K562 (cell line): Measurements from ENCODE around the gene ZNF92. TPM values are rescaled to one million over a fixed set of nuclear protein-coding genes. Genes with fewer than 3 reads are reported as not detected.

ENCODE experiments used
- ATAC-seq: fragments of 200-7000 bp; cut with Tn5 transposase; 3 replicates; pipeline ENCODE4 v1.9.1; 2020; ENCODE audit warnings: moderate library complexity
- BruUV-seq: library from RNA; stranded (reverse); fragments of 400-500 nt; replicated peaks from 2 replicates; lab custom pipeline; 2021; lab: Mats Ljungman, UMichigan
- CTCF ChIA-PET: fragments of 300-600 bp; formaldehyde crosslinking; extraction: SDS; loops from one replicate; lab custom pipeline; 2021; ENCODE audit warnings: low intra/inter-chr PET ratio; lab: Yijun Ruan, JAX
- POLR2A ChIA-PET: fragments of 300-600, 350-650 bp; sonication (Branson Sonifier 250); formaldehyde crosslinking; extraction: SDS; loops from one replicate; lab custom pipeline; 2021; ENCODE audit warnings: antibody characterized with exemption, inconsistent platforms; lab: Yijun Ruan, JAX
- DNase-seq, 4 experiments: peaks; one replicate each; pipeline versions ENCODE4 v3.0.0 to v3.0.0-alpha.2; 2011 to 2018; ENCODE audit warnings: low spot score in 3 of 4, mixed read lengths in 3 of 4; ENCODE audit errors: extremely low read depth in 1 of 4
- FAIRE-seq: peaks from 2 replicates; lab custom pipeline; 2011; peaks lifted over from hg19 to GRCh38; lab: Jason Lieb, UNC
- H2AFZ ChIP-seq: 2 replicates; pipeline ENCODE4 v1.6.0; 2011; ENCODE audit warnings: low read depth, low read length, control low read depth, inconsistent platforms
- H3K27ac ChIP-seq: fragments of 200-600 bp; 3 replicates; pipeline ENCODE4 v1.8.0; 2011; ENCODE audit warnings: low read depth, mild to moderate bottlenecking, control low read depth, inconsistent platforms, low read length, moderate library complexity, mixed read lengths; ENCODE audit errors: extremely low read depth
- H3K27me3 ChIP-seq, 2 experiments: fragments of 300-600 bp in 1 of 2; 2 replicates in 1 of 2; 3 replicates in 1 of 2; pipeline versions ENCODE4 v1.6.0 to v1.8.0; 2011; ENCODE audit warnings: inconsistent platforms in 2 of 2, low read length in 2 of 2, mild to moderate bottlenecking in 1 of 2, mixed read lengths in 1 of 2, moderate library complexity in 1 of 2; ENCODE audit not compliant: control insufficient read depth in 2 of 2, insufficient read depth in 2 of 2
- H3K36me3 ChIP-seq: fragments of 300-600 bp; 3 replicates; pipeline ENCODE4 v1.8.0; 2011; ENCODE audit warnings: mild to moderate bottlenecking, low read length, inconsistent platforms; ENCODE audit not compliant: control insufficient read depth, insufficient read depth
- H3K4me1 ChIP-seq, 2 experiments: fragments of 200-600 bp in 1 of 2; replicated peaks in 1 of 2; 2 replicates in 1 of 2; 3 replicates in 1 of 2; pipeline versions ENCODE4 v1.5.1 to v1.8.0; 2011; ENCODE audit warnings: inconsistent platforms in 2 of 2, low read length in 2 of 2, mild to moderate bottlenecking in 1 of 2, mixed read lengths in 1 of 2, moderate library complexity in 1 of 2; ENCODE audit not compliant: control insufficient read depth in 2 of 2, insufficient read depth in 2 of 2
- H3K4me2 ChIP-seq: 2 replicates; pipeline ENCODE4 v1.6.1; 2011; ENCODE audit warnings: low read length, control low read depth, inconsistent platforms, mixed read lengths; ENCODE audit not compliant: insufficient read depth
- H3K4me3 ChIP-seq: fragments of 200-600 bp; sonication (generic), shearing (Covaris generic); 2 replicates; pipeline ENCODE4 v1.5.1; 2016; ENCODE audit warnings: control low read depth, inconsistent platforms
- H3K79me2 ChIP-seq: fragments of 200-600 bp; 3 replicates; pipeline ENCODE4 v1.8.0; 2011; ENCODE audit warnings: low read length, inconsistent platforms; ENCODE audit not compliant: control insufficient read depth, insufficient read depth
- H3K9ac ChIP-seq, 2 experiments: 2 replicates each; pipeline versions ENCODE4 v1.6.0 to v1.6.1; 2011; ENCODE audit warnings: low read depth in 2 of 2, low read length in 2 of 2, control low read depth in 1 of 2, inconsistent platforms in 1 of 2, mild to moderate bottlenecking in 1 of 2, mixed read lengths in 1 of 2; ENCODE audit not compliant: insufficient read depth in 1 of 2
- H3K9me1 ChIP-seq: one replicate; pipeline ENCODE4 v1.6.0; 2011; ENCODE audit warnings: inconsistent platforms, mild to moderate bottlenecking, low read length, moderate library complexity; ENCODE audit not compliant: control insufficient read depth, insufficient read depth
- H3K9me3 ChIP-seq: replicated peaks from 2 replicates; pipeline ENCODE4 v1.5.1; 2011; ENCODE audit warnings: low read depth, low read length, inconsistent platforms; ENCODE audit not compliant: control insufficient read depth, insufficient read depth
- H4K20me1 ChIP-seq: replicated peaks from 2 replicates; pipeline ENCODE4 v1.6.1; 2011; ENCODE audit warnings: low read length, inconsistent platforms, mixed read lengths; ENCODE audit not compliant: control insufficient read depth, insufficient read depth
- ADNP ChIP-seq: fragments of 200-800 bp; sonication (Bioruptor generic); IDR thresholded peaks from 2 replicates; pipeline ENCODE4 v1.6.1; 2016; ENCODE audit warnings: missing genetic modification characterization, missing compliant biosample characterization
- CHD2 ChIP-seq: IDR thresholded peaks from 2 replicates; pipeline ENCODE4 v1.6.1; 2011; ENCODE audit warnings: low read depth, low read length
- DIDO1 ChIP-seq: fragments of 450-650 bp; IDR thresholded peaks from 2 replicates; pipeline ENCODE4 v1.6.1; 2016; ENCODE audit warnings: low read depth, missing biosample characterization, missing genetic modification characterization
- KLF10 ChIP-seq: fragments of 250-450 bp; sonication (Bioruptor Pico); IDR thresholded peaks from 2 replicates; pipeline ENCODE4 v1.6.1; 2021; ENCODE audit warnings: matching md5 sums
- OTX1 ChIP-seq: fragments of 450-650 bp; formaldehyde crosslinking; IDR thresholded peaks from 2 replicates; pipeline ENCODE4 v1.4.0; 2022; ENCODE audit warnings: mild to moderate bottlenecking
- PHF21A ChIP-seq: fragments of 450-650 bp; IDR thresholded peaks from 2 replicates; pipeline ENCODE4 v1.6.1; 2017; ENCODE audit warnings: low read depth, borderline replicate concordance
- POU5F1 ChIP-seq: fragments of 150-350 bp; IDR thresholded peaks from 2 replicates; pipeline ENCODE4 v1.6.1; 2014; ENCODE audit warnings: borderline replicate concordance, low read length, low read depth, mild to moderate bottlenecking; ENCODE audit not compliant: partially characterized antibody
- SRSF1 ChIP-seq: fragments of 200-400 bp; formaldehyde crosslinking; IDR thresholded peaks from 2 replicates; pipeline ENCODE4 v1.6.1; 2017; ENCODE audit warnings: mild to moderate bottlenecking, low read depth, low read length, moderate library complexity
- TSHZ1 ChIP-seq: fragments of 250-450 bp; sonication (Bioruptor Pico); IDR thresholded peaks from 2 replicates; pipeline ENCODE4 v1.4.0; 2020; ENCODE audit warnings: mild to moderate bottlenecking, moderate library complexity
- U2AF1 ChIP-seq: fragments of 200-400 bp; formaldehyde crosslinking; optimal IDR thresholded peaks from 2 replicates; pipeline ENCODE3; 2017; ENCODE audit warnings: mild to moderate bottlenecking, low read depth, low read length, moderate library complexity
- ZNF318 ChIP-seq, 2 experiments: fragments of 450-650 bp; IDR thresholded peaks; 2 replicates each; pipeline ENCODE4 v1.6.1; 2016; ENCODE audit warnings: mild to moderate bottlenecking in 2 of 2, borderline replicate concordance in 1 of 2, low read depth in 1 of 2, moderate library complexity in 1 of 2
- whole genome bisulfite sequencing: fragments of 100-300 bp; shearing (Covaris generic); methylation state at CpG from one replicate; pipeline ENCODE4 v1.1.6; 2016; ENCODE audit warnings: low coverage, mixed read lengths; ENCODE audit not compliant: insufficient coverage; ENCODE audit errors: missing lambda C conversion rate; 5-methylcytosine and 5-hydroxymethylcytosine counted together
- in situ Hi-C: fragments of 300-500 bp; cut with MboI; formaldehyde crosslinking; loops from 4 replicates; pipeline ENCODE4 v1.15.0; 2018; ENCODE audit warnings: inconsistent platforms, mixed read lengths
- intact Hi-C: fragments of 100-400 bp; cut with micrococcal nuclease; formaldehyde crosslinking; loops from 2 replicates; pipeline ENCODE4 v1.14.2; 2022
- polyA plus RNA-seq, 8 experiments: library from polyadenylated mRNA; depleted of rRNA in 4 of 8; stranded (reverse) in 5 of 8; unstranded in 3 of 8; fragments of >200 nt; fragmentation: Nextera tagmentation in 2 of 8; fragmentation: Illumina TruSeq in 1 of 8; extraction: Ambion mirVana in 2 of 8; extraction: Trizol in 1 of 8; gene quantifications; 2 replicates each; pipeline versions ENCODE4 v1.2.1 to v1.2.3, GENCODE V29; 2011 to 2014; ENCODE audit warnings: inconsistent platforms in 1 of 8, missing spikeins in 1 of 8
- total RNA-seq, 7 experiments: library from RNA; depleted of rRNA in 6 of 7; stranded (reverse); fragments of >200 nt in 6 of 7; fragmentation: Illumina TruSeq in 2 of 7; extraction: Trizol in 2 of 7; gene quantifications; 2 replicates each; pipeline versions ENCODE4 v1.2.1 to v1.2.3, GENCODE V29; 2011 to 2021; ENCODE audit warnings: low replicate concordance in 1 of 7

The ZNF92 gene
- total and polyA plus RNA-seq, 9 of the 15 experiments (the other 6 are each of a cell fraction or from before 2014, with no cell fraction given) = 8.9 to 29.4 (median 12.5) TPM

GRCh38 chr7:65339257-65339656, 34.4 kb upstream of the ZNF92 start:
- CTCF ChIA-PET = no interaction called here
- H2AFZ ChIP-seq = no peak overlapping the region
- H3K4me2 ChIP-seq = no peak overlapping the region
- DNase-seq (no peak), FAIRE-seq (no peak), ATAC-seq (no peak)
- intact Hi-C loops = no loop called here
- no peak overlapping the region for H3K27ac ChIP-seq
- BruUV-seq = no TSS peak
- POLR2A ChIA-PET = no interaction called here
- H3K79me2 ChIP-seq = no peaks in the 10 kb centered on the region
- H3K4me1 ChIP-seq = no peaks in the 10 kb centered on the region
- no peaks in the 10 kb centered on the region for H4K20me1 ChIP-seq
- no peak overlapping the region for H3K4me3 ChIP-seq
- WGBS = 32% methylated on average over 3 of the region's 3 CpGs
- in situ Hi-C loops = no loop called here
- H3K9me3 ChIP-seq = no peaks in the 10 kb centered on the region
- no peak overlapping the region for H3K9ac ChIP-seq
- no peaks in the 10 kb centered on the region for H3K27me3 ChIP-seq
- H3K36me3 ChIP-seq = no peaks in the 10 kb centered on the region
- no peaks in the 10 kb centered on the region for H3K9me1 ChIP-seq
- TF ChIP-seq SRSF1 = no peak
- TF ChIP-seq ZNF318 (IDR thresholded peaks at IDR 0.05; ENCODE audit: borderline replicate concordance in 1 of 2, low read depth in 1 of 2) = no peak
- TF ChIP-seq TSHZ1 (CRISPR knock-in tag) = no peak
- TF ChIP-seq CHD2 = no peak
- no peak for TF ChIP-seq PHF21A
- no peak for TF ChIP-seq KLF10 (CRISPR knock-in tag)
- no peak for TF ChIP-seq DIDO1 (tag)
- TF ChIP-seq OTX1 = no peak
- no peak for TF ChIP-seq POU5F1
- no peak for TF ChIP-seq ADNP
- no peak for TF ChIP-seq U2AF1
